Keratinocyte (primary cell): Measurements from ENCODE around the gene COG5.

Experiments used
- EZH2 ChIP-seq: IDR thresholded peaks from one replicate; pipeline ENCODE4 v1.6.1; 2012; ENCODE audit warnings: inconsistent platforms, mild to moderate bottlenecking, low read length, moderate library complexity
- TF ChIP-seq, protein P1 (sequence below), 3 experiments: IDR thresholded peaks in 1 of 3; conservative IDR thresholded peaks in 1 of 3; optimal IDR thresholded peaks in 1 of 3; 2 replicates in 2 of 3; 3 replicates in 1 of 3; pipeline versions ENCODE3 to v1.5.1; 2011; ENCODE audit warnings: low read length in 3 of 3, mild to moderate bottlenecking in 3 of 3, moderate library complexity in 2 of 3, control low read depth in 1 of 3, inconsistent platforms in 1 of 3; ENCODE audit not compliant: insufficient read depth in 2 of 3; ENCODE audit errors: extremely low read depth in 1 of 3

DNA sequence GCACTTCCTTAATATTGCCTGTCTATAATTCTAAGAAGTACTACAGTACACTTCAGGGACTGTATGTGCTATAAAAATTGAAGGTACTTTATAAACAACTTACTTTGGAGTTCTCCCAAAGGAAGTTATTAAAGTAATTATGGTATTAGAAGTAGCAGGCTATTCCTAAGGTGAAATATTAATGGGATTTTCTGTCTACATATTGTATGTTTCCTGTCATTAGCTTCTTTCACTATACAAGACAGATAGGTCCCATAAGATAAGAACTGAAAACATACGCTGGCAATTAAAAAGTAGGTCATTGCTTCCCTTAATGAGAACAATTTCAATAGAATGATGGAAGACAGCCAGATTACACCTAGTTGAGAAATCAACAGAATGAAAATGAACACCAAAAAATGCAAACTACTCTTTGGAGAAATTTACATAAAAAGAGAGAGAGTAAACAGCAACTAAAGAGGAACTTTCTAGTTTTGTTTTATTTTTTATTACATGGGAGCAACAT lies 248.0 kb downstream of the COG5 start:
- TF ChIP-seq, protein P1, sequence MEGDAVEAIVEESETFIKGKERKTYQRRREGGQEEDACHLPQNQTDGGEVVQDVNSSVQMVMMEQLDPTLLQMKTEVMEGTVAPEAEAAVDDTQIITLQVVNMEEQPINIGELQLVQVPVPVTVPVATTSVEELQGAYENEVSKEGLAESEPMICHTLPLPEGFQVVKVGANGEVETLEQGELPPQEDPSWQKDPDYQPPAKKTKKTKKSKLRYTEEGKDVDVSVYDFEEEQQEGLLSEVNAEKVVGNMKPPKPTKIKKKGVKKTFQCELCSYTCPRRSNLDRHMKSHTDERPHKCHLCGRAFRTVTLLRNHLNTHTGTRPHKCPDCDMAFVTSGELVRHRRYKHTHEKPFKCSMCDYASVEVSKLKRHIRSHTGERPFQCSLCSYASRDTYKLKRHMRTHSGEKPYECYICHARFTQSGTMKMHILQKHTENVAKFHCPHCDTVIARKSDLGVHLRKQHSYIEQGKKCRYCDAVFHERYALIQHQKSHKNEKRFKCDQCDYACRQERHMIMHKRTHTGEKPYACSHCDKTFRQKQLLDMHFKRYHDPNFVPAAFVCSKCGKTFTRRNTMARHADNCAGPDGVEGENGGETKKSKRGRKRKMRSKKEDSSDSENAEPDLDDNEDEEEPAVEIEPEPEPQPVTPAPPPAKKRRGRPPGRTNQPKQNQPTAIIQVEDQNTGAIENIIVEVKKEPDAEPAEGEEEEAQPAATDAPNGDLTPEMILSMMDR (optimal IDR thresholded peaks at IDR 0.05 in 1 of 3, IDR thresholded peaks at IDR 0.05 in 1 of 3, conservative IDR thresholded peaks at IDR 0.05 in 1 of 3; ENCODE audit: extremely low read depth in 1 of 3, insufficient read depth in 2 of 3, low read length in 3 of 3) = no peak
- TF ChIP-seq EZH2 = no peak
